Endothelial cell of umbilical vein (primary cell): ENCODE measurements around the gene PPP2R5A. TPM values are rescaled to one million over a fixed set of nuclear protein-coding genes. Genes with fewer than 3 reads are reported as not detected.

Source experiments
- BruUV-seq: library from RNA; stranded (reverse); fragments of 400-500 nt; replicated peaks from 2 replicates; lab custom pipeline; 2021; lab: Mats Ljungman, UMichigan
- CTCF ChIA-PET: fragments of 300-600, 350-600 bp; sonication (Branson Sonifier 250); formaldehyde crosslinking; loops from one replicate; lab custom pipeline; 2021; ENCODE audit warnings: antibody characterized with exemption, inconsistent platforms; lab: Charles Lee
- POLR2A ChIA-PET: fragments of 300-600, 350-600 bp; sonication (Branson Sonifier 250); formaldehyde crosslinking; loops from one replicate; lab custom pipeline; 2021; ENCODE audit warnings: antibody characterized with exemption, inconsistent platforms; lab: Charles Lee
- DNase-seq: peaks from one replicate; pipeline ENCODE4 v3.0.0-alpha.2; 2011; ENCODE audit warnings: low read depth, low spot score
- FAIRE-seq: peaks from 2 replicates; lab custom pipeline; 2011; peaks lifted over from hg19 to GRCh38; lab: Jason Lieb, UNC
- H2AFZ ChIP-seq: 2 replicates; pipeline ENCODE4 v1.6.0; 2012; ENCODE audit warnings: low read depth, low read length, control low read depth, inconsistent platforms
- H3K27ac ChIP-seq: 2 replicates; pipeline ENCODE4 v1.5.1; 2011; ENCODE audit warnings: low read depth, mild to moderate bottlenecking, control low read depth, low read length, moderate library complexity; ENCODE audit not compliant: insufficient read depth
- H3K27me3 ChIP-seq, 2 experiments: 2 replicates each; pipeline versions ENCODE4 v1.6.0 to v1.6.1; 2011; ENCODE audit warnings: low read length in 2 of 2, mixed read lengths in 1 of 2; ENCODE audit not compliant: control insufficient read depth in 2 of 2, insufficient read depth in 2 of 2
- H3K36me3 ChIP-seq, 2 experiments: 2 replicates in 1 of 2; 3 replicates in 1 of 2; pipeline ENCODE4 v1.5.1; 2011; ENCODE audit warnings: low read length in 2 of 2, mild to moderate bottlenecking in 1 of 2, moderate library complexity in 1 of 2; ENCODE audit not compliant: control insufficient read depth in 2 of 2, insufficient read depth in 2 of 2; ENCODE audit errors: extremely low read depth in 1 of 2
- H3K4me1 ChIP-seq: 3 replicates; pipeline ENCODE4 v1.5.1; 2011; ENCODE audit warnings: mild to moderate bottlenecking, low read length; ENCODE audit not compliant: control insufficient read depth, insufficient read depth; ENCODE audit errors: extremely low read depth
- H3K4me2 ChIP-seq: 2 replicates; pipeline ENCODE4 v1.6.1; 2011; ENCODE audit warnings: low read length, control low read depth, mixed read lengths; ENCODE audit not compliant: insufficient read depth
- H3K4me3 ChIP-seq, 3 experiments: fragments of 200-600 bp in 1 of 3; sonication (generic), shearing (Covaris generic) in 1 of 3; replicated peaks in 1 of 3; 2 replicates each; pipeline ENCODE4 v1.5.1; 2011 to 2016; ENCODE audit warnings: control low read depth in 3 of 3, low read length in 3 of 3, mild to moderate bottlenecking in 2 of 3, inconsistent platforms in 1 of 3, low read depth in 1 of 3, moderate library complexity in 1 of 3; ENCODE audit not compliant: insufficient read depth in 1 of 3
- H3K79me2 ChIP-seq: 2 replicates; pipeline ENCODE4 v1.6.0; 2012; ENCODE audit warnings: low read length, inconsistent platforms; ENCODE audit not compliant: control insufficient read depth, insufficient read depth
- H3K9ac ChIP-seq: replicated peaks from 2 replicates; pipeline ENCODE3; 2011; ENCODE audit warnings: low read length, control low read depth; ENCODE audit not compliant: insufficient read depth; ENCODE audit errors: extremely low read depth
- H3K9me1 ChIP-seq: replicated peaks from 3 replicates; pipeline ENCODE4 v1.6.0; 2011; ENCODE audit warnings: mild to moderate bottlenecking, low read length; ENCODE audit not compliant: control insufficient read depth, insufficient read depth; ENCODE audit errors: extremely low read depth
- H3K9me3 ChIP-seq: replicated peaks from 2 replicates; pipeline ENCODE4 v1.5.1; 2012; ENCODE audit warnings: low read length, inconsistent platforms; ENCODE audit not compliant: control insufficient read depth, insufficient read depth
- H4K20me1 ChIP-seq: replicated peaks from 2 replicates; pipeline ENCODE3; 2011; ENCODE audit warnings: mild to moderate bottlenecking, low read length; ENCODE audit not compliant: control insufficient read depth, insufficient read depth; ENCODE audit errors: extremely low read depth
- EZH2 ChIP-seq: IDR thresholded peaks from 2 replicates; pipeline ENCODE4 v1.6.1; 2012; ENCODE audit warnings: borderline replicate concordance, low read depth, mild to moderate bottlenecking, moderate library complexity, low read length, inconsistent platforms; ENCODE audit not compliant: severe bottlenecking
- FOS ChIP-seq: IDR thresholded peaks from 2 replicates; pipeline ENCODE4 v1.6.1; 2011; ENCODE audit warnings: mild to moderate bottlenecking, low read length, moderate library complexity, borderline replicate concordance; ENCODE audit not compliant: insufficient read depth
- GATA2 ChIP-seq: IDR thresholded peaks from 2 replicates; pipeline ENCODE4 v1.7.0; 2011; ENCODE audit warnings: low read depth, mild to moderate bottlenecking, moderate library complexity, mixed read lengths, low read length; ENCODE audit not compliant: insufficient read length, insufficient read depth
- JUN ChIP-seq: IDR thresholded peaks from 2 replicates; pipeline ENCODE4 v1.6.1; 2011; ENCODE audit warnings: borderline replicate concordance, low read depth; ENCODE audit not compliant: insufficient read length, insufficient read depth
- MYC ChIP-seq: IDR thresholded peaks from one replicate; pipeline ENCODE4 v1.6.1; 2011; ENCODE audit warnings: mild to moderate bottlenecking, low read depth, low read length
- POLR2A ChIP-seq: IDR thresholded peaks from 2 replicates; pipeline ENCODE4 v1.6.1; 2012; ENCODE audit warnings: low read depth, mild to moderate bottlenecking, control low read depth, low read length
- POLR2AphosphoS5 ChIP-seq: IDR thresholded peaks from 2 replicates; pipeline ENCODE4 v1.6.1; 2012; ENCODE audit warnings: low read depth, mild to moderate bottlenecking, control low read depth, low read length, moderate library complexity; ENCODE audit not compliant: insufficient read depth
- dilution Hi-C: fragments of 300-500 bp; cut with MboI; formaldehyde crosslinking; loops from one replicate; pipeline ENCODE4 v1.15.0; 2019; ENCODE audit warnings: low sequenced_read_pairs; ENCODE audit not compliant: extremely low pct_ligation_motif_present
- intact Hi-C: fragments of 100-400 bp; cut with micrococcal nuclease; formaldehyde crosslinking; loops from one replicate; pipeline ENCODE4 v1.10.0; 2022
- polyA plus RNA-seq, 4 experiments: library from polyadenylated mRNA; depleted of rRNA in 3 of 4; stranded (reverse) in 3 of 4; unstranded in 1 of 4; fragments of >200 nt; gene quantifications; 2 replicates each; pipeline versions ENCODE4 v1.2.1 to v1.2.3, GENCODE V29; 2011 to 2012; ENCODE audit warnings: missing spikeins in 1 of 4
- total RNA-seq: library from RNA; stranded (reverse); gene quantifications from 2 replicates; pipeline ENCODE4 v1.2.3, GENCODE V29; 2021
- TF ChIP-seq, protein P1 (sequence below): IDR thresholded peaks from 2 replicates; pipeline ENCODE4 v1.6.1; 2011; ENCODE audit not compliant: insufficient read depth, insufficient read length
- TF ChIP-seq, protein P2 (sequence below), 2 donors: IDR thresholded peaks; 1 replicate in 1 of 2; 2 replicates in 1 of 2; pipeline ENCODE4 v1.5.1; 2011; ENCODE audit warnings: low read length in 2 of 2, mild to moderate bottlenecking in 2 of 2, moderate library complexity in 2 of 2, control low read depth in 1 of 2, inconsistent platforms in 1 of 2, low read depth in 1 of 2; ENCODE audit not compliant: insufficient read depth in 1 of 2; ENCODE audit errors: extremely low read depth in 1 of 2

Gene PPP2R5A
- total and polyA plus RNA-seq, 2 donors (not counting 3 experiments of a cell fraction or from before 2014, with no cell fraction given), result 11.9 to 34.5 TPM

DNA sequence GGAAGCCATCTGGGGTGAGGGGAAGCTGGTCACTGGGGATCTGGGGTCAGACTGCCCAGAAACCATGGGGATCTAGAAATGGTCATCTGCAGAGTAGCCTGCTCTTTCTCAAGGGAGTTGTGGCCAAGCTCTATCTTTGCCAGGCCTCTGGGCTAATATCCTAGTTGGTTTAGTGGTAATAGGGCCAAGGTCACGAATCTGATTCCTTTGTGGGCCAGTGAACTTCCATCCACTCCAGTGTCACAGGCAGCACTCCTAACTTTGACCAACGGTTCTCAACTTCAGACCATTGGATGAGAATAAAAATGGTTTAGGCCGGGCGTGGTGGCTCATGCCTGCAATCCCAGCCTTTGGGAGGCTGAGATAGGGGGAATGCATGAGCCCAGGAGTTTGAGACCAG is 28.1 kb upstream of the PPP2R5A start:
- intact Hi-C loops (no loop called here), dilution Hi-C loops (no loop called here)
- H2AFZ ChIP-seq, result no peak overlapping the region
- peaks cover 0 to 11% of the 10 kb centered on the region in 2 experiments for H3K27me3 ChIP-seq
- H3K36me3 ChIP-seq, result no peaks in the 10 kb centered on the region
- H3K4me2 ChIP-seq, result no peak overlapping the region
- no peak overlapping the region for H3K4me3 ChIP-seq
- H3K4me1 ChIP-seq, result no peaks in the 10 kb centered on the region
- POLR2A ChIA-PET, result no interaction called here
- H3K9ac ChIP-seq, result no peak overlapping the region
- TF ChIP-seq POLR2AphosphoS5, result no peak
- TF ChIP-seq, protein P1, sequence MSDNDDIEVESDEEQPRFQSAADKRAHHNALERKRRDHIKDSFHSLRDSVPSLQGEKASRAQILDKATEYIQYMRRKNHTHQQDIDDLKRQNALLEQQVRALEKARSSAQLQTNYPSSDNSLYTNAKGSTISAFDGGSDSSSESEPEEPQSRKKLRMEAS, result no peak
- no peak for TF ChIP-seq POLR2A
- TF ChIP-seq EZH2, result no peak
- TF ChIP-seq FOS, result no peak
- TF ChIP-seq, protein P2, sequence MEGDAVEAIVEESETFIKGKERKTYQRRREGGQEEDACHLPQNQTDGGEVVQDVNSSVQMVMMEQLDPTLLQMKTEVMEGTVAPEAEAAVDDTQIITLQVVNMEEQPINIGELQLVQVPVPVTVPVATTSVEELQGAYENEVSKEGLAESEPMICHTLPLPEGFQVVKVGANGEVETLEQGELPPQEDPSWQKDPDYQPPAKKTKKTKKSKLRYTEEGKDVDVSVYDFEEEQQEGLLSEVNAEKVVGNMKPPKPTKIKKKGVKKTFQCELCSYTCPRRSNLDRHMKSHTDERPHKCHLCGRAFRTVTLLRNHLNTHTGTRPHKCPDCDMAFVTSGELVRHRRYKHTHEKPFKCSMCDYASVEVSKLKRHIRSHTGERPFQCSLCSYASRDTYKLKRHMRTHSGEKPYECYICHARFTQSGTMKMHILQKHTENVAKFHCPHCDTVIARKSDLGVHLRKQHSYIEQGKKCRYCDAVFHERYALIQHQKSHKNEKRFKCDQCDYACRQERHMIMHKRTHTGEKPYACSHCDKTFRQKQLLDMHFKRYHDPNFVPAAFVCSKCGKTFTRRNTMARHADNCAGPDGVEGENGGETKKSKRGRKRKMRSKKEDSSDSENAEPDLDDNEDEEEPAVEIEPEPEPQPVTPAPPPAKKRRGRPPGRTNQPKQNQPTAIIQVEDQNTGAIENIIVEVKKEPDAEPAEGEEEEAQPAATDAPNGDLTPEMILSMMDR (IDR thresholded peaks at IDR 0.05; ENCODE audit: extremely low read depth in 1 of 2, insufficient read depth in 1 of 2, low read depth in 1 of 2, low read length in 2 of 2), result no peak
- no peak for TF ChIP-seq MYC
- no peak for TF ChIP-seq GATA2
- TF ChIP-seq JUN, result no peak
- H3K9me3 ChIP-seq, result no peaks in the 10 kb centered on the region
- FAIRE-seq (no peak), DNase-seq (no peak)
- no peaks in the 10 kb centered on the region for H3K79me2 ChIP-seq
- no peaks in the 10 kb centered on the region for H3K9me1 ChIP-seq
- no peak overlapping the region for H3K27ac ChIP-seq
- no TSS peak for BruUV-seq
- CTCF ChIA-PET, result interaction anchor here (1.4 kb wide), 1 partner anchor 187 kb away, joined by 8 read pairs; no protein-coding TSS in a partner anchor
- no peaks in the 10 kb centered on the region for H4K20me1 ChIP-seq
